ENCODE data around the gene OR2V2. TPM values are rescaled to one million over a fixed set of nuclear protein-coding genes. Genes with fewer than 3 reads are reported as not detected.
"Not testable (repeated sequence)": the region's sequence is repeated elsewhere in the genome, so short reads cannot be mapped to it uniquely, and the experiment has no call there.

Gene OR2V2
- total RNA-seq, 1 donor from 2014 or later: not detected

GRCh38 chr5:181111010-181111409 is 36.4 kb upstream of the OR2V2 start:
- Histone ChIP-seq H3K27ac (ENCODE audit: low read depth, low read length) (no peak overlapping the region), H3K9ac (ENCODE audit: low read length) (no peak overlapping the region), H3K9me3 (ENCODE audit: insufficient read depth, low read depth, low read length) (no peaks in the 10 kb centered on the region), H3K4me2 (ENCODE audit: low read length) (no peak overlapping the region), H3K27me3 (ENCODE audit: insufficient read depth, low read length) (peaks cover 5% of the 10 kb centered on the region), H3K79me2 (ENCODE audit: insufficient read depth, low read length) (no peaks in the 10 kb centered on the region), H2AFZ (ENCODE audit: low read depth, low read length) (no peak overlapping the region), H3K4me1 (ENCODE audit: insufficient read depth, low read length) (no peaks in the 10 kb centered on the region), H3K36me3 (ENCODE audit: insufficient read depth, low read length) (no peaks in the 10 kb centered on the region), H4K20me1 (ENCODE audit: insufficient read depth, low read length) (no peaks in the 10 kb centered on the region), H3K4me3 (ENCODE audit: insufficient read depth, low read depth, low read length) (no peak overlapping the region)
- DNase-seq (ENCODE audit: low read depth) (no peak), FAIRE-seq (no peak)
- H3K27me3 Mint-ChIP-seq (ENCODE audit: low read depth, unreplicated experiment): peaks cover 78% of the 10 kb centered on the region
- peaks cover 3% of the 10 kb centered on the region for H3K36me3 Mint-ChIP-seq (ENCODE audit: low read depth, unreplicated experiment)
- H3K27ac Mint-ChIP-seq (ENCODE audit: unreplicated experiment): no peak overlapping the region
- H3K4me1 Mint-ChIP-seq (ENCODE audit: low read depth, unreplicated experiment): no peaks in the 10 kb centered on the region
- no peak for TF ChIP-seq EZH2 (IDR thresholded peaks at IDR 0.05; ENCODE audit: insufficient read depth, low read length)
- no peak for TF ChIP-seq CTCF (IDR thresholded peaks at IDR 0.05; ENCODE audit: insufficient read depth, low read depth, low read length)
- no peak overlapping the region for H3K4me3 Mint-ChIP-seq (ENCODE audit: unreplicated experiment)
- H3K9me3 Mint-ChIP-seq (ENCODE audit: unreplicated experiment): peaks cover 21% of the 10 kb centered on the region

- no peak overlapping the region for H3K27ac Mint-ChIP-seq (ENCODE audit: unreplicated experiment)
- Histone ChIP-seq H3K9ac (ENCODE audit: low read length) (no peak overlapping the region), H3K36me3 (ENCODE audit: insufficient read depth, low read length) (no peaks in the 10 kb centered on the region), H2AFZ (ENCODE audit: low read depth, low read length) (no peak overlapping the region), H3K27ac (ENCODE audit: low read depth, low read length) (no peak overlapping the region), H3K4me3 (ENCODE audit: insufficient read depth, low read depth, low read length) (no peak overlapping the region), H3K27me3 (ENCODE audit: insufficient read depth, low read length) (peaks cover 9% of the 10 kb centered on the region), H4K20me1 (ENCODE audit: insufficient read depth, low read length) (no peaks in the 10 kb centered on the region), H3K79me2 (ENCODE audit: insufficient read depth, low read length) (no peaks in the 10 kb centered on the region), H3K9me3 (ENCODE audit: insufficient read depth, low read depth, low read length) (no peaks in the 10 kb centered on the region), H3K4me2 (ENCODE audit: low read length) (no peak overlapping the region), H3K4me1 (ENCODE audit: insufficient read depth, low read length) (no peaks in the 10 kb centered on the region)
- DNase-seq (ENCODE audit: low read depth) (no peak), FAIRE-seq (no peak)
- H3K27me3 Mint-ChIP-seq (ENCODE audit: low read depth, unreplicated experiment): peaks cover 76% of the 10 kb centered on the region
- H3K4me1 Mint-ChIP-seq (ENCODE audit: low read depth, unreplicated experiment): no peaks in the 10 kb centered on the region
- H3K4me3 Mint-ChIP-seq (ENCODE audit: unreplicated experiment): no peak overlapping the region
- TF ChIP-seq CTCF (IDR thresholded peaks at IDR 0.05; ENCODE audit: insufficient read depth, low read depth, low read length): no peak
- H3K9me3 Mint-ChIP-seq (ENCODE audit: unreplicated experiment): peaks cover 21% of the 10 kb centered on the region
- H3K36me3 Mint-ChIP-seq (ENCODE audit: low read depth, unreplicated experiment): peaks cover 3% of the 10 kb centered on the region
These were observed 34.9 kb upstream of the OR2V2 start for GRCh38 chr5:181112476-181112875.

- H3K9me3 ChIP-seq (ENCODE audit: insufficient read depth, low read depth, low read length); H3K27ac ChIP-seq (ENCODE audit: low read depth, low read length); H3K36me3 Mint-ChIP-seq (ENCODE audit: low read depth, unreplicated experiment); H3K27me3 ChIP-seq (ENCODE audit: insufficient read depth, low read length); FAIRE-seq; H3K27ac Mint-ChIP-seq (ENCODE audit: unreplicated experiment); H3K4me1 Mint-ChIP-seq (ENCODE audit: low read depth, unreplicated experiment); H4K20me1 ChIP-seq (ENCODE audit: insufficient read depth, low read length); DNase-seq (ENCODE audit: low read depth); H3K4me3 ChIP-seq (ENCODE audit: insufficient read depth, low read depth, low read length); H3K79me2 ChIP-seq (ENCODE audit: insufficient read depth, low read length); H2AFZ ChIP-seq (ENCODE audit: low read depth, low read length); H3K36me3 ChIP-seq (ENCODE audit: insufficient read depth, low read length); H3K9ac ChIP-seq (ENCODE audit: low read length); H3K4me2 ChIP-seq (ENCODE audit: low read length); H3K4me1 ChIP-seq (ENCODE audit: insufficient read depth, low read length); H3K4me3 Mint-ChIP-seq (ENCODE audit: unreplicated experiment): not testable (repeated sequence)
- peaks cover 76% of the 10 kb centered on the region for H3K27me3 Mint-ChIP-seq (ENCODE audit: low read depth, unreplicated experiment)
- peaks cover 21% of the 10 kb centered on the region for H3K9me3 Mint-ChIP-seq (ENCODE audit: unreplicated experiment)
These were observed 33.8 kb upstream of the OR2V2 start for GRCh38 chr5:181113572-181113971.
